Measurements from ENCODE around the gene PRRG4.
"Not testable (repeated sequence)": the region's sequence is repeated elsewhere in the genome, so short reads cannot be mapped to it uniquely, and the experiment has no call there.

PRRG4 gene

GRCh38 chr11:32884770-32885384 is 55.1 kb downstream of the PRRG4 start:
- Histone ChIP-seq H3K4me3 (ENCODE audit: low read depth, low read length) (no peak overlapping the region), H3K27me3 (ENCODE audit: control insufficient read depth, insufficient read depth, low read length) (no peaks in the 10 kb centered on the region), H3K36me3 (ENCODE audit: control insufficient read depth, insufficient read depth, low read length) (no peaks in the 10 kb centered on the region), H3K27ac (ENCODE audit: low read depth, low read length) (no peak overlapping the region), H3K9ac (ENCODE audit: low read length) (no peak overlapping the region), H3K9me3 (ENCODE audit: control insufficient read depth, insufficient read depth, low read depth, low read length) (peaks cover 7% of the 10 kb centered on the region; the same call in 1 of the 2 replicates), H3K4me1 (ENCODE audit: control insufficient read depth, insufficient read depth, low read length) (peaks cover 4% of the 10 kb centered on the region; the same call in 1 of the 2 replicates)

- Histone ChIP-seq H3K36me3 (ENCODE audit: control insufficient read depth, insufficient read depth, low read length) (no peaks in the 10 kb centered on the region), H3K9ac (ENCODE audit: low read length) (no peak overlapping the region), H3K4me3 (ENCODE audit: low read depth, low read length) (no peak overlapping the region), H3K9me3 (ENCODE audit: control insufficient read depth, insufficient read depth, low read depth, low read length) (peaks cover 7% of the 10 kb centered on the region; the same call in 1 of the 2 replicates), H3K27ac (ENCODE audit: low read depth, low read length) (no peak overlapping the region), H3K4me1 (ENCODE audit: control insufficient read depth, insufficient read depth, low read length) (peaks cover 7% of the 10 kb centered on the region; the same call in 1 of the 2 replicates), H3K27me3 (ENCODE audit: control insufficient read depth, insufficient read depth, low read length) (no peaks in the 10 kb centered on the region)
Observed at GRCh38 chr11:32885556-32885955, 55.8 kb downstream of the PRRG4 start.

- Histone ChIP-seq H3K27me3 (ENCODE audit: control insufficient read depth, insufficient read depth, low read length) (no peaks in the 10 kb centered on the region), H3K9ac (ENCODE audit: low read length) (no peak overlapping the region), H3K36me3 (ENCODE audit: control insufficient read depth, insufficient read depth, low read length) (no peaks in the 10 kb centered on the region), H3K4me3 (ENCODE audit: low read depth, low read length) (no peak overlapping the region), H3K9me3 (ENCODE audit: control insufficient read depth, insufficient read depth, low read depth, low read length) (peaks cover 7% of the 10 kb centered on the region; the same call in 1 of the 2 replicates), H3K27ac (ENCODE audit: low read depth, low read length) (no peak overlapping the region), H3K4me1 (ENCODE audit: control insufficient read depth, insufficient read depth, low read length) (peaks cover 13% of the 10 kb centered on the region; the same call in 1 of the 2 replicates)
Observed at GRCh38 chr11:32886180-32886579, 56.5 kb downstream of the PRRG4 start.

DNA sequence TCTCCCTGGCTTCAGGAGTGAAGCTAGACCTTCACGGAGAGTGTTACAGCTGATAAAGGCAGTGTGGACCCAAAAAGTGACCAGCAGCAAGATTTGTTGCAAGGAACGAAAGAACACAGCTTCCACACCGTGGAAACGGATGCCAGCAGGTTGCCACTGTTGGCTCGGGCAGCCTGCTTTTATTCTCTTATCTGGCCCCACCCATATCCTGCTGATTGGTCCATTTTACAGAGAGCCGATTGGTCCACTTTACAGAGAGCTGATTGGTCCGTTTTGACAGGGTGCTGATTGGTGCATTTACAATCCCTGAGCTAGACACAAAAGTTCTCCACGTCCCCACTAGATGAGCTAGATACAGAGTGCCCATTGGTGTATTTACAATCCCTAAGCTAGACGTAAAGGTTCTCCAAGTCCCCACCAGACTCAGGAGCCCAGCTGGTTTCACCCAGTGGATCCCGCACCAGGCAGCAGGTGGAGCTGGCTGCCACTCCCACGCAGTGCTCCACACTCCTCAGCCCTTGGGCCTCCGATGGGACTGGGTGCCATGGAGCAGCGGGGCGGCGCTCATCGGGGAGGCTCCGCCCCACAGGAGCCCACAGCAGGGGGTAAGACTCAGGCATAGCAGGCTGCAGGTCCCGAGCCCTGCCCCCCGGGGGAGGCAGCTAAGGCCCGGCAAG is 58.1 kb downstream of the PRRG4 start:
- H3K4me1 ChIP-seq (ENCODE audit: control insufficient read depth, insufficient read depth, low read length): peaks cover 14% of the 10 kb centered on the region
- not testable (repeated sequence) for H3K9ac ChIP-seq (ENCODE audit: low read length); H3K4me3 ChIP-seq (ENCODE audit: low read depth, low read length); H3K27me3 ChIP-seq (ENCODE audit: control insufficient read depth, insufficient read depth, low read length); H3K36me3 ChIP-seq (ENCODE audit: control insufficient read depth, insufficient read depth, low read length); H3K9me3 ChIP-seq (ENCODE audit: control insufficient read depth, insufficient read depth, low read depth, low read length); H3K27ac ChIP-seq (ENCODE audit: low read depth, low read length)

GRCh38 chr11:32888384-32888710 is 58.6 kb downstream of the PRRG4 start:
- H3K4me3 ChIP-seq (ENCODE audit: low read depth, low read length); H3K9ac ChIP-seq (ENCODE audit: low read length); H3K9me3 ChIP-seq (ENCODE audit: control insufficient read depth, insufficient read depth, low read depth, low read length); H3K36me3 ChIP-seq (ENCODE audit: control insufficient read depth, insufficient read depth, low read length); H3K27me3 ChIP-seq (ENCODE audit: control insufficient read depth, insufficient read depth, low read length); H3K27ac ChIP-seq (ENCODE audit: low read depth, low read length): not testable (repeated sequence)
- peaks cover 14% of the 10 kb centered on the region for H3K4me1 ChIP-seq (ENCODE audit: control insufficient read depth, insufficient read depth, low read length)

DNA sequence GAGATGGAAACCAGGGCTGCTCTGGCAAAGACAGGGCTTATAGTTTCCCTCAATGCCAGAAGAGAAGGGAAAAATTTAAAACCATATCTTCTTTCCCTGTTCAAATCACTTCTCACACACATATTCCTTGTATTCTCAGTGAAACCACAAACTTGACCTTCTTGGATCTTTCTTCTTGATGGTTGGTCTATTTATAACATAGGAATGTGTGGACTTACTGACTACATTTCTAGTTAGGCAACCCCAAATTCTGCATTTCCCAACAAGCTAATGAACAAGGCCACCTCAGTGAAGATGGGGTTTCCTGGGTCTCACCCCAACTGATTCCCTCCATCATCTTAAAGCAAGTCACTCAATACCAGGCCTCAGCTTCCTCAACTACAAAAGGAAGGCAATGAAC is 59.1 kb downstream of the PRRG4 start:
- no peaks in the 10 kb centered on the region for H3K36me3 ChIP-seq (ENCODE audit: control insufficient read depth, insufficient read depth, low read length)
- H3K9ac ChIP-seq (ENCODE audit: low read length): no peak overlapping the region
- peaks cover 14% of the 10 kb centered on the region for H3K4me1 ChIP-seq (ENCODE audit: control insufficient read depth, insufficient read depth, low read length)
- peaks cover 7% of the 10 kb centered on the region; the same call in 1 of the 2 replicates for H3K9me3 ChIP-seq (ENCODE audit: control insufficient read depth, insufficient read depth, low read depth, low read length)
- H3K27me3 ChIP-seq (ENCODE audit: control insufficient read depth, insufficient read depth, low read length): no peaks in the 10 kb centered on the region
- H3K4me3 ChIP-seq (ENCODE audit: low read depth, low read length): no peak overlapping the region
- no peak overlapping the region for H3K27ac ChIP-seq (ENCODE audit: low read depth, low read length)

- Histone ChIP-seq H3K4me3 (ENCODE audit: low read depth, low read length) (peak overlapping the region; percentile 77), H3K9ac (ENCODE audit: low read length) (peak overlapping the region; percentile 91), H3K27ac (ENCODE audit: low read depth, low read length) (peak overlapping the region; percentile 97)
Observed at GRCh38 chr11:32890843-32891656, 61.3 kb downstream of the PRRG4 start.

DNA sequence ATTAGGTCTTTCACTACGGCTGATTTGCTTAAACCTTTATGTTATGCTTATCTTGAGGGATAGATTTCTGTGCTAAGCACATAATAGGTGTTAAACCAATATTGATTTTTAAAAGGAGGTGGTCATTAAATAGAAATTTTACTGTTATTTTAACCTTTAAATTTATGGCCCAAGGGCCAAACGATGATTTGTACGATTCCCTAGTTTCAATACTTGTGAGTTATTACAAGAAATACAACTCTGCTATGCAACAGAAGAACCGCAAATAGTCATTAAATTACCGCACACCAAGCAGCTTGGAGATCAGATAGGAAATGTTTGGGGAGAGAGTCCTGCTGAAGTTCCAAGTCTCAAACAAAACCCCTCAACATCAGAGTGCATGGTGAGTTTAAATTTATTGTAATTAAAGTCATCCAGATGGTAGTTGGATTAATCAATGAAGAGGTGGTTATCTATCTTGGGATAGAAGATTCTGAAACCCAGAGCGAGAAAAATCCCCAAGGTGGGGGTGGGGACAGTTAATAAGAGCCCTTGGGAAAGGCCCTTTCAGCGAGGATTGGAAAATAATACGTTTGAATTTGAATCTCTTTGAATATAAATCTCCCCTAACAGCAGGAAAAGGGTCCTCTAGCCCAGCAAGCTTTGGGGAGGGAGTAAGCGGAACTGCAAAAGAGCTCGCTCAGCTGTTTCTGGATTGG is 62.1 kb downstream of the PRRG4 start:
- no peaks in the 10 kb centered on the region; the same call in 1 of the 2 replicates for H3K36me3 ChIP-seq (ENCODE audit: control insufficient read depth, insufficient read depth, low read length)
- peak overlapping the region; percentile 97 for H3K27ac ChIP-seq (ENCODE audit: low read depth, low read length)
- H3K27me3 ChIP-seq (ENCODE audit: control insufficient read depth, insufficient read depth, low read length): no peaks in the 10 kb centered on the region
- peaks cover 7% of the 10 kb centered on the region; the same call in 1 of the 2 replicates for H3K9me3 ChIP-seq (ENCODE audit: control insufficient read depth, insufficient read depth, low read depth, low read length)
- peak overlapping the region; percentile 91 for H3K9ac ChIP-seq (ENCODE audit: low read length)
- H3K4me3 ChIP-seq (ENCODE audit: low read depth, low read length): peak overlapping the region; percentile 77
- peaks cover 25% of the 10 kb centered on the region for H3K4me1 ChIP-seq (ENCODE audit: control insufficient read depth, insufficient read depth, low read length)

More at GRCh38 chr11:32890843-32891656, 61.3 kb downstream of the PRRG4 start:
- Histone ChIP-seq H3K27me3 (ENCODE audit: control insufficient read depth, insufficient read depth, low read length) (no peaks in the 10 kb centered on the region), H3K4me1 (ENCODE audit: control insufficient read depth, insufficient read depth, low read length) (peaks cover 24% of the 10 kb centered on the region), H3K9me3 (ENCODE audit: control insufficient read depth, insufficient read depth, low read depth, low read length) (peaks cover 7% of the 10 kb centered on the region; the same call in 1 of the 2 replicates), H3K36me3 (ENCODE audit: control insufficient read depth, insufficient read depth, low read length) (no peaks in the 10 kb centered on the region)

- Histone ChIP-seq H3K9ac (ENCODE audit: low read length) (peak within 1 kb of the TSS; percentile 97), H3K9me3 (ENCODE audit: control insufficient read depth, insufficient read depth, low read depth, low read length) (peaks cover 4% of the 10 kb centered on the region; the same call in 1 of the 2 replicates), H3K27me3 (ENCODE audit: control insufficient read depth, insufficient read depth, low read length) (no peaks in the 10 kb centered on the region), H3K4me3 (ENCODE audit: low read depth, low read length) (peak within 1 kb of the TSS; percentile 90), H3K27ac (ENCODE audit: low read depth, low read length) (peak within 1 kb of the TSS; percentile 97), H3K36me3 (ENCODE audit: control insufficient read depth, insufficient read depth, low read length) (peaks cover 4% of the 10 kb centered on the region), H3K4me1 (ENCODE audit: control insufficient read depth, insufficient read depth, low read length) (peaks cover 30% of the 10 kb centered on the region)
Observed at GRCh38 chr11:32892355-32893092, 62.8 kb downstream of the PRRG4 start, which contains the start of gene QSER1. QSER1 (plus strand) TSS chr11:32892811; CDS start chr11:32893126, 315 bp downstream.

DNA sequence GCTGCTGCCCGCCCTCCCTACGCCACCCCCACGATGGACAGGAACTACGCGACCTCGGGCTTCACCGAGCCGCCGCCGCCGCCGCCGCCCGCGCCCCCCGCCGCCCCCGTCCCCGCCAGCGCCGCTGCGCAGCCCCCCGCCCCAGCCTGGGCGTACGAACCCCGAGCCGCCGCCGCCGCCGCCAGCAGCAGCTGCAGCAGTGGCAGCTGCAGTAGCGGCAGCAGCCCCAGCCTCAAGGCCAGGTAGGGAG is 63.3 kb downstream of the PRRG4 start:
- peaks cover 7% of the 10 kb centered on the region for H3K36me3 ChIP-seq (ENCODE audit: control insufficient read depth, insufficient read depth, low read length)
- H3K4me3 ChIP-seq (ENCODE audit: low read depth, low read length): peak overlapping the region; percentile 90
- H3K27ac ChIP-seq (ENCODE audit: low read depth, low read length): peak overlapping the region; percentile 97
- H3K9me3 ChIP-seq (ENCODE audit: control insufficient read depth, insufficient read depth, low read depth, low read length): peaks cover under 1% of the 10 kb centered on the region; the same call in 1 of the 2 replicates
- peak overlapping the region; percentile 97 for H3K9ac ChIP-seq (ENCODE audit: low read length)
- H3K27me3 ChIP-seq (ENCODE audit: control insufficient read depth, insufficient read depth, low read length): no peaks in the 10 kb centered on the region
- peaks cover 34% of the 10 kb centered on the region for H3K4me1 ChIP-seq (ENCODE audit: control insufficient read depth, insufficient read depth, low read length)
